SK-N-SH (cell line): ENCODE measurements around the gene RNU7-1.

Experiments used
- CTCF ChIP-seq: fragments of 200-600 bp; sonication (generic); IDR thresholded peaks from 2 replicates; pipeline ENCODE4 v1.6.1; 2017; ENCODE audit warnings: antibody characterized with exemption, mild to moderate bottlenecking, moderate library complexity
- EZH2phosphoT487 ChIP-seq: fragments of 200-600 bp; sonication (generic); IDR thresholded peaks from 2 replicates; pipeline ENCODE4 v1.6.1; 2017; ENCODE audit warnings: low read depth, mixed run types, mild to moderate bottlenecking, antibody characterized with exemption, moderate library complexity, borderline replicate concordance
- FOXM1 ChIP-seq: IDR thresholded peaks from 2 replicates; pipeline ENCODE4 v1.4.0; 2012; ENCODE audit warnings: low read depth, mild to moderate bottlenecking
- IRF3 ChIP-seq: fragments of 150-350 bp; IDR thresholded peaks from 2 replicates; pipeline ENCODE4 v1.6.1; 2016; ENCODE audit warnings: mild to moderate bottlenecking, low read depth, low read length
- MXI1 ChIP-seq: IDR thresholded peaks from 2 replicates; pipeline ENCODE4 v1.6.1; 2012; ENCODE audit warnings: mild to moderate bottlenecking, low read depth, low read length, improper control_type of control experiment
- NFIC ChIP-seq: IDR thresholded peaks from 2 replicates; pipeline ENCODE4 v1.4.0; 2012; ENCODE audit warnings: borderline replicate concordance
- PBX3 ChIP-seq: IDR thresholded peaks from 2 replicates; pipeline ENCODE4; 2012
- POLR2AphosphoS5 ChIP-seq: IDR thresholded peaks from 2 replicates; pipeline ENCODE4 v1.6.1; 2012; ENCODE audit warnings: low read depth, low read length
- RAD21 ChIP-seq: IDR thresholded peaks from 2 replicates; pipeline ENCODE4 v1.6.1; 2012; ENCODE audit warnings: mild to moderate bottlenecking, low read length
- REST ChIP-seq: IDR thresholded peaks from 2 replicates; pipeline ENCODE4 v1.6.1; 2012; ENCODE audit warnings: mild to moderate bottlenecking, low read depth, low read length, moderate library complexity
- SMC3 ChIP-seq: IDR thresholded peaks from 2 replicates; pipeline ENCODE4 v1.6.1; 2012; ENCODE audit warnings: low read depth, low read length, improper control_type of control experiment
- TAF1 ChIP-seq: IDR thresholded peaks from 2 replicates; pipeline ENCODE4 v1.6.1; 2012; ENCODE audit warnings: low read depth, mild to moderate bottlenecking, low read length, moderate library complexity, borderline replicate concordance
- USF2 ChIP-seq: fragments of 150-350 bp; IDR thresholded peaks from 2 replicates; pipeline ENCODE4 v1.6.1; 2017; ENCODE audit warnings: antibody characterized with exemption, low read length, low read depth, borderline replicate concordance
- ZBTB33 ChIP-seq: IDR thresholded peaks from 2 replicates; pipeline ENCODE4 v1.4.0; 2012; ENCODE audit warnings: low read depth, borderline replicate concordance

- no peak for TF ChIP-seq NFIC
- no peak for TF ChIP-seq FOXM1
- TF ChIP-seq CTCF: no peak
- no peak for TF ChIP-seq POLR2AphosphoS5
- no peak for TF ChIP-seq RAD21
- no peak for TF ChIP-seq REST
- no peak for TF ChIP-seq TAF1
- TF ChIP-seq EZH2phosphoT487: no peak
- TF ChIP-seq PBX3: no peak
- TF ChIP-seq MXI1: no peak
- no peak for TF ChIP-seq SMC3
- no peak for TF ChIP-seq IRF3
- no peak for TF ChIP-seq USF2
- TF ChIP-seq ZBTB33: no peak
These were observed 13.9 kb upstream of the RNU7-1 start for GRCh38 chr12:6929466-6930452.
